LHCN-M2 (cell line): ENCODE data around the gene MAPKAPK2. TPM values are rescaled to one million over a fixed set of nuclear protein-coding genes. Genes with fewer than 3 reads are reported as not detected.
A peak's percentile ranks its signal among the peaks of the same experiment; 100 is the strongest.
"Not testable (repeated sequence)": the region's sequence is repeated elsewhere in the genome, so short reads cannot be mapped to it uniquely, and the experiment has no call there.

Source experiments
- DNase-seq: peaks from one replicate; pipeline ENCODE4 v3.0.0-alpha.2; 2012; ENCODE audit warnings: low read depth
- total RNA-seq: library from RNA; depleted of rRNA; stranded (reverse); fragments of >200 nt; gene quantifications from 2 replicates; pipeline ENCODE4 v1.2.3, GENCODE V29; 2014

MAPKAPK2 gene
- total RNA-seq, 1 experiment from 2014 or later, result 49.4 TPM

- DNase-seq, result no peak
Measured at GRCh38 chr1:206741142-206741701, 56.5 kb downstream of the MAPKAPK2 start.

DNA sequence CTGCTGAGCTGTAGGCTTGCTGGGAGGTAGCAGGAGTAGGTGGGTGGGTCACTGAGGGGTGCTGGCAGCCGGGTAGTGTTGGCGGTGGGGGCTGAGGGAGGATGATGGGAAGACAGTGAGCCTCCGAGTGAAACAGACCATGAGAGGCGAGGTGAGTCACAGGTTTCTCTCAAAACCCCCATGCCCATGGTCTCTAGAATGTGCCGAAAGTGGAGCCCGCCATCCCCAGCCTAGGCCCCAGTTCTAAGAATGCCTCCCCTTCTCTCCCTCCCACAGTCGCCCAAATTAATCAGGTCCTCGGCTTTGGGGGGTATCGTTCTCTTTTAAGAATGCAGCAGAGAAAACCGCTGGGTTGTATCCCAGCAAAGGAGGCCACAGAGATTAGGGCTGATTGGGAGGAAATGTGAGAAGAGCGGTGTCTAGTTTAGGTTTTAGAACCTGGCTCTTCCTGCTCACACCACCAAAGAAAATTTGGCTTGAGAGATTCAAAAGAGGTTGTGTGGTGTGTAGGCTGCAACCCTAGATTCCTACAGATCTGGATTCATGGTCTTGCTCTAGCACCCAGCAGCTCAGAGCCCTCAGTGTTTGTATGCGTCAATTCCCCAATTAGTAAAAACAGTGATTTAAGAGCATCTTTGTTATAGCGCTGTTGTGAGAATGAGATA lies 58.1 kb downstream of the MAPKAPK2 start:
- no peak for DNase-seq

- DNase-seq, result peak; percentile 48
Measured at GRCh38 chr1:206744683-206745082, 60.0 kb downstream of the MAPKAPK2 start.

DNA sequence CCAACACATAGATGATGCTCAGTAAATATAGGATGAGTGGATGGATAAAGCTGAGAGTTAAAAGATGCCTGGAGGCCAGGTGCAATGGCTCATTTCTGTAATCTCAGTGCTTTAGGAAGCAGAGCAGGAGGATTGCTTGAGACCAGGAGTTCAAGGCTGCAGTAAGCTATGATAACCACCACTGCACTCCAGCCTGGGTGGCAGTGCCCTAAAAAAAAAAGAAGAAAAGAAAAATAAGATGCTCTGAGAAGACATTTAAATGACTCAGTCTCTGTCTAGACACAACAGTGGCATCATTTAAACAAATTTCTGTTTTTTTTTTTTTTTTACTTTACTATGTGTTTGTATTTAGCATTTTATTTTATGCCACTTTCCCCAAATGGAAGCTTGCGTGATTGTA lies 60.6 kb downstream of the MAPKAPK2 start:
- DNase-seq, result no peak

- no peak for DNase-seq
Measured at GRCh38 chr1:206748348-206749030, 63.8 kb downstream of the MAPKAPK2 start.

DNA sequence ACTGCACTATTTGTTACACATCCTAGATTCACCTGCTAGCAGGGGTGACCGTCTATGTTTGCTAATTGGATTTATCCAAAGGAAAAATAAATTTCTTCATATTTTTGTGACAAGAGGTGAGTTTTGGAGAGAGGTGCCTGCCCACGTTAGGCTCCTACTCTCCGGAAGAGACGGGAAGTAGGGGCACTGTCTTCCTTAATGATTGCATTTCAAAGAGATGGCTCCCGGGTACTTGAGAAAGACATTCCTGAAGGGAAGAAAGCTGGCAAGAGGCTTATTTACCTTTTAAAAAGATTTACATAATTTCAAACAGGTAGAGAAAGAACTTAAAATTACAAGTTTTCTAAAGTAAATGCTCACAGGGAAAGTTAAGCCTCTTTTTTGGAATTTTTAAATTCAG lies 67.2 kb downstream of the MAPKAPK2 start:
- no peak for DNase-seq

DNA sequence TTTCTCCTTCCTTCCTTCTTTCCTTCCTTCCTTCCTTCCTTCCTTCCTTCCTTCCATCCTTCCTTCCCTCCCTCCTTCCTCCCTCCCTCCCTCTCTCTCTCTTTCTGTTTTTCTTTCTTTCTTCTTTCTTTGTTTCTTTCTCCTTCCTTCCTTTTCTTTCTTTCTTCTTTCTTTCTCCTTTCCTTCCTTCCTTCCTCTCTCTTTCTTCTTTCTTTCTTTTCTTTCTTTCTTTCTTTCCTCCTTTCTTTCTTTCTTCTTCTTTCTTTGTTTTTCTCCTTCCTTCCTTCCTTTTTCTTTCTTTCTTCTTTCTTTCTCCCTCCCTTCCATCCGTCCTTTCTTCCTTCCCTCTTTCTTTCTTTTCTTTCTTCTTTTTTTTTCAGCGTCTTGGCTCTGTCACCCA lies 67.8 kb downstream of the MAPKAPK2 start:
- no peak for DNase-seq

GRCh38 chr1:206753141-206753540 lies 68.4 kb downstream of the MAPKAPK2 start:
- DNase-seq, result peak; percentile 52

- peak; percentile 49 for DNase-seq
Measured at GRCh38 chr1:206754011-206754410, 69.3 kb downstream of the MAPKAPK2 start.

GRCh38 chr1:206757524-206758266 lies 73.0 kb downstream of the MAPKAPK2 start:
- DNase-seq, result no peak

- no peak for DNase-seq
Measured at GRCh38 chr1:206760590-206760989, 75.9 kb downstream of the MAPKAPK2 start.

GRCh38 chr1:206761159-206761768 lies 76.6 kb downstream of the MAPKAPK2 start:
- no peak for DNase-seq

DNA sequence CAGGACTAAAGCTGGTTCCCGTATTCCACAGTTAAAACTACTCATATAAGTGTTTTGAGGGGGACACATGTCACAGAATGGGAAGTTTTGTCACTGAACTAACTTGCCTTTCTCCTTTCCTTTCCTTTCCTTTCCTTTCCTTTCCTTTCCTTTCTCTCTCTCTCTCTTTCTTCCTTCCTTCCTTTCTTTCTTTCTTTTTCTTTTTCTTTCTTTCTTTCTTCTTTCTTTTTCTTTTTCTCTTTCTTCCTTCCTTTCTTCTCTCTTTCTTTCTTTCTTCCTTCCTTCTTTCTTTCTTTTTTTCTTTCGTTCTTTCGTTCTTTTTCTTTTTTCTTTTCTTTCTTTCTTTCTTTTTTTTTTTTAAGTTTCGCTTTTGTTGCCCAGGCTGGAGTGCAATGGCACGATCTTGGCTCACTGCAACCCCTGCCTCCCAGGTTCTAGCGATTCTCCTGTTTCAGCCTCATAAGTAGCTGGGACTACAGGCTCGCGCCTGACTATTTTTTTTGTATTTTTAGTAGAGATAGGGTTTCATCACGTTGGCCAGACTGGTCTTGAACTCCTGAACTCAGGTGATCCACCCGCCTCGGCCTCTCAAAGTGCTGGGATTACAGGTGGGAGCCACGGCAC lies 78.1 kb downstream of the MAPKAPK2 start:
- not testable (repeated sequence) for DNase-seq

GRCh38 chr1:206765771-206766170 lies 81.1 kb downstream of the MAPKAPK2 start:
- not testable (repeated sequence) for DNase-seq

DNA sequence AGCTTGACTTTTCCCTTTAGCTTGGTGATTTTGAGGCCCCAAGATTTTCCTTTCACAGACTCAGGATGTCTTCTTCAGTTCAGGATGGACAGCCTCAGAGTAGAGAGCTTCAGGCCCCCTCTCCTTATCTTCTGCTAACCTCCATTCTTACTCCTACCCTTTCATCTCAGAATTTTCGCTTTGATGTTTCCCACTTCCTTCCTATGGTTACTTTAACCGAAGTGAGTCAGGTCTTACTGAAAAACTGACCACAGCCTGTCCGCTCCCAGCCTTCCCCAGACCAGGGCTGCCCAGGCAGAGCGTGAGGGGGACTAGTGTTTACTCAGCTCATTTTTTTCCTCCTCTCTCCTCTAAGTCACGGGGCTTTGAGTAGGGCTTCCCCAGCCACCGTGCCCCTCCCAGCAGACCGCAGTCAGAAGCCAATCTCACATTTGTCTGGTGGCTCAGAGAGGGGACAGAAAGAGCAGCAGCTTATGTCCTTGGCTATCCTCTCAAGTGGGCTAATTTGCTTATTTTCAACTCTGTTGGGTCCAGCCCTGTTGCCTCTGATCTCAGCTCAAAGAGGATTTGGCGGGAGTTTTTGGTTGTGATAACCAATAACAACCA lies 81.6 kb downstream of the MAPKAPK2 start:
- peak; percentile 93 for DNase-seq

DNA sequence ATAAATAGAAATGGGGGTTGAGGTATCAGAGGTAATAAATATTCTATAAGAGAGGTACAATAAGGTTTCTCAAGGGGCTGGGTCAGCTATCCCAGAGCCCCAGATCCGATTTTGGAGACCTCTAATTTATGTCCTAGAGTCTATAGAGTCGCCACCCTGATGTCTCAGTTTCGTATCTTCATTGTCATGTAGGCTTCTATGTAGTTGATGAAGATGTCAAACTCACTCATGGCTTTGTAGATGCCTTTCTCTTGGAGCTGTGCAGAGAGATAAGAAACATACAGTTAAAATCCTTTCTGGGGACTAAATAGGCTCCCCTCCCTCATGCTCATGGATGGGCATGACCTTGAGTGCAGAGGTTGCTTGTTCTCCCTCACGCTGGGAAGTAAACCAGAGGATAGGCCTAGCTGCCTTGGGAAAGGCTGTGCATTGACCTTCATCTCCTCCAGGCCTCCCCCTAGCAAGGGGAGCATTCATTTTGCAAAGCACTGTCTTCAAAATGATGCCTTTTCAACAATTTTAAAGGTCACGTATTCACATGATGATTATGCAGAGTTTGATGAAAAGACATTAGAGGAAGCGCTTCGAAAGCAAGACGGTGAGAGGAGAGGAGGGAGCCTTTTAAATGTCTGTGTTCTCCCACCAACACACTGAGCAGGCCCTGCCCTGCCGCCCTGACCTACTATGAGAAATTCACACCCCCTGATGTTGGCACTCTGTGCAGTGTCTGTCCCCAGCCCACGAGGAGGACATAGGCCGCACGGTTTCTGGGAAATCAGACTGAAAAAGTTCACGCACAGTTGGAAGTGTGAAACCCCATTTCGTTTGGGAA lies 84.0 kb downstream of the MAPKAPK2 start:
- DNase-seq, result no peak

- DNase-seq, result no peak
Measured at GRCh38 chr1:206769304-206769731, 84.6 kb downstream of the MAPKAPK2 start.

GRCh38 chr1:206770531-206771337 lies 86.0 kb downstream of the MAPKAPK2 start, which contains the start of gene IL19:
TSS of gene IL19 (plus strand) at chr1:206770773. CDS start at chr1:206836663, 65,890 bp downstream.
- peak; percentile 50 for DNase-seq

- no peak for DNase-seq
Measured at GRCh38 chr1:206771338-206771692, 86.6 kb downstream of the MAPKAPK2 start.
